ELR (cell line): ENCODE results near the gene YBX1.

Experiments used
- DNase-seq: peaks from one replicate; pipeline ENCODE4 v3.0.0-alpha.2; 2015; ENCODE audit warnings: low read depth

The YBX1 gene

DNA sequence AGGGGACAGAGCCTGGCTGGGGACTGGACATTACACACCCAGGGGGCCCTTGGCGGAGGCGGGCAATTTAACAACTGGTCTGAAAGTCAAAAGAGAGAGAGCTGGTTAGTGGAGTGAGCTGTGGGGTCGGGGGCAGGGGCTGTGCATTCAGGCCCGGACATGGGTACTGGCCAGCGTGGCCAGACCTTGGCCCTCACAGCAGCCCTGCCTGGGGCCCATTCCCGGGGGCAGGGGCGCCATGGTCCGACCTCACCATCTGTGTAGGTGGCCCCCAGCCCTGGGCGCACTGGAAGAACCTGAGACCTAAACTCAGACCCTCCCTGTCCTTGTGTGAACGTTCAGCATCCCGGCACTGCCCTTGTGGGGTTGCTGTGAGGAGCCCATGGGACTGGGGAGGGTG is 52.8 kb downstream of the YBX1 start:
- no peak for DNase-seq

- no peak for DNase-seq
Observed at GRCh38 chr1:42735477-42736105, 53.4 kb downstream of the YBX1 start.

- DNase-seq: peak; percentile 61
Observed at GRCh38 chr1:42736152-42736551, 53.9 kb downstream of the YBX1 start.

DNA sequence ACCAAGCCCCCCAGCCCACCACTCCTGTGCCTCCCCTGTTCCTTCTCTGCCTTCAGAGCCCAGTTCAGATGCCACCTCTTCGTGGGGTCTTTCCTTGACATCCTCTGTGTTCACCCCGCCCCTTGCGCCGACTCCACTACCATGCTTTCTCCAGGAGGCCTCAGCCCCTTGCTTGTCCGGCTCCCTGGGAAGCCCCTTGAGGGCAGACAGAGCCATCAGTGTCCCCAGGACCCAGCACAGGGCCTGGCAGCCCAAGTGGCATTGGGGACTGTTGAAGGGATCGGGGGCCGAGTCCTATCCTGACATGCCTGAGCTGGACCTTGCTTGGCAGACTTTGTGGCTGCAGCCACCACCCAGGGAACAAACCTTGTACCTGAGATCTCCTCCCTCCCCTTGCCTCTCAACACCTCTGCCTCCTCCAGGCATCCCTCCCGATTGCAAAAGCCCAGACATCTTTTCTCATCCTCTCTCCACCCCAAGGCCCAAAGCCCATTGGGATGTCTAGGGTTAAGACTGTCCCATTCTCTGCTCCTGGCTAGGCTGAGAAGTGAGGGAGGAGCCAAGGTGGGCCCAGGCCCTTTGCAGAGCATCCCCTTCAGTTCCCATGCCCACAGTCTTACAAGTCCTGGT is 54.5 kb downstream of the YBX1 start:
- no peak for DNase-seq

GRCh38 chr1:42737257-42737656 is 55.0 kb downstream of the YBX1 start:
- no peak for DNase-seq

GRCh38 chr1:42737986-42738677 is 55.9 kb downstream of the YBX1 start:
- DNase-seq: no peak

GRCh38 chr1:42738678-42739226 is 56.5 kb downstream of the YBX1 start:
- DNase-seq: no peak

- no peak for DNase-seq
Observed at GRCh38 chr1:42739753-42740700, 57.8 kb downstream of the YBX1 start, which contains the start of gene CLDN19. TSS of gene CLDN19 (minus strand) at chr1:42740236. CDS start at chr1:42740063, 173 bp downstream.

GRCh38 chr1:42740851-42741580 is 58.8 kb downstream of the YBX1 start:
- no peak for DNase-seq

DNA sequence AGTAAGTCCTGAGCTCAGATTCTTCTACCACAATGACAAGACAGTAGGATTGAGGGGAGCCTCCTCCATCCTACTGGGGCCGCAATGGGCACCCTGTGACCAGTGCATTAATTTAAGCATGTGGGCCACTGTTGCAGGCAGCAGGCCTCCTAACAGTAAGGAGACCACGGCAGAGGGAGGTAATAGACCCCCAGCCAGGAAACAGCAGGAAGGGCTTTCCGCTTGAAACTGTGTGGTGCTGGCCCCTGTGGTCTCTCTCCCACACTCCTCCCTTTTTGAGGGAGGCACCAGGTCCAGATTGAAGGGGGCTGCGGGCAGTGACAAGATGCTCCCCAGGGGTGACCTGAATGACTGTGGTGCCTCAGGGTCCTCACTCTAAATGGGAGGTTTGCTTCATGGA is 59.5 kb downstream of the YBX1 start:
- no peak for DNase-seq

GRCh38 chr1:42742141-42742540 is 59.9 kb downstream of the YBX1 start:
- DNase-seq: no peak

GRCh38 chr1:42742617-42743316 is 60.5 kb downstream of the YBX1 start:
- DNase-seq: no peak

- DNase-seq: no peak
Observed at GRCh38 chr1:42743317-42744147, 61.3 kb downstream of the YBX1 start.

GRCh38 chr1:42744148-42744413 is 61.9 kb downstream of the YBX1 start:
- DNase-seq: no peak

- DNase-seq: no peak
Observed at GRCh38 chr1:42745851-42746250, 63.6 kb downstream of the YBX1 start.

DNA sequence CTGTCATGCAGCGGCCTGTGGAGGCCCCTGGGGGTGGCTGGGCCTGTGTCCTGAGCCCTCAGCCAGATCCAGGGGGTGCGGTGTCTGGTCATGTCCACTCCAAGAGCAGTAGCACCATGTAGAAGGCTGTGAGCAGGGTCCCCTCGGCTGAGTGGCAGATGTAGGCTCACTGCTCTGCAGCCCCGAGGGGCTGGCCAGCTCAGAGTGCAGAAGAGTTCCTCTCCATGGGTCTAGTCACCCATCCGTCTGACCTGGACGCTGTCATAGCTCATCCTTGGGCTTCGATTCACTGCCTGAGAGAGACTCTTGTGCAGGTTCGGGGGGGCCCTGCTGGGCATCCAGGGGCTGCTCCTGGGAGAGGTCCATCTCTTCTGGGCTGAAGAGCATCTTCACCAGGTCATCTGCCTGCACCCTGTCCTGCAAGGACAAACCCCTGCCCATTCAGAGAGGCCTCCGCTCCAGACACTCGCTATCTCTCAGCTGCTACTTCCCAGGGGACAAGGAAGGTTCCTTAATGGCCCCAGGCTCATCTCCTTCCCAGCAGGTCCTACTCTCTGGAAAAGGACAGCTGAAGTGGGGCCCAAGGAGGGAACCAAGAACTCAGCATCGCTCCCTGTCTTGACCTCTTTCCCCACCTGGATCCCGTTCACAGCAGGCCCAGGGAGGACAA is 64.4 kb downstream of the YBX1 start:
- DNase-seq: no peak

DNA sequence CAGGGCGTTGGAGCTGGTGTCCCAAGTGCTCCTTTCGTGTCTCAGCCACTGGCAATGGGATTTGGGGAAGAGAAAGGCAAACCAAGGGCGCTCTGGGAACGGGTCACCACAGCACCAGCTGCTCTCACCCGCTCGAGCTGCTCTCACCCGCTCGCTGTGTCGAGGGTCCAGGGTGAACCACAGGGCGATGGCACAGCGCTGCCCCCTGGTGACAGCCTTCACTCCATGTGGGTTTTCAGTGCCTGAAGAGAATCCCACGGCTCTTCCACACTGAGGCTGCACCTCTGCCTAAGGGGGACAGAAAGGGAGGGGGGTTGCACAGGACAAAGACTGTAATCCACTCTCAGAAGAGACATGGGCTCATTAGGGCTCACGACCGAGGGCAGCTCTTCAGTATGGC is 64.9 kb downstream of the YBX1 start:
- DNase-seq: peak; percentile 19

- no peak for DNase-seq
Observed at GRCh38 chr1:42748021-42748420, 65.8 kb downstream of the YBX1 start.
